Neural cell (in vitro differentiated cells): ENCODE data around the gene TNFAIP8. TPM values are rescaled to one million over a fixed set of nuclear protein-coding genes. Genes with fewer than 3 reads are reported as not detected.

Source experiments
- H2AFZ ChIP-seq: fragments of 200-600, 300-800 bp; sonication (generic), shearing (Covaris generic); 2 replicates; pipeline ENCODE4 v1.6.0; 2014; ENCODE audit warnings: low read depth, mild to moderate bottlenecking, antibody characterized with exemption, low read length, moderate library complexity
- H3F3A ChIP-seq: fragments of 200-600 bp; shearing (Covaris generic); 2 replicates; pipeline ENCODE4 v1.6.1; 2016; ENCODE audit warnings: mild to moderate bottlenecking, moderate library complexity, mixed read lengths, antibody characterized with exemption, low read length; ENCODE audit not compliant: insufficient read depth, poor library complexity, severe bottlenecking
- H3K27ac ChIP-seq: fragments of 200-600, 300-800 bp; sonication (generic), shearing (Covaris generic); 2 replicates; pipeline ENCODE4 v1.5.1; 2014; ENCODE audit warnings: mild to moderate bottlenecking, low read length, moderate library complexity
- H3K27me3 ChIP-seq: fragments of 300-800, 200-600 bp; sonication (generic), shearing (Covaris generic); 2 replicates; pipeline ENCODE4 v1.6.0; 2014; ENCODE audit warnings: mild to moderate bottlenecking, low read depth, low read length, moderate library complexity; ENCODE audit not compliant: insufficient read depth
- H3K36me3 ChIP-seq: fragments of 300-800, 200-600 bp; sonication (generic), shearing (Covaris generic); 2 replicates; pipeline ENCODE4 v1.5.1; 2014; ENCODE audit warnings: mild to moderate bottlenecking, antibody characterized with exemption, low read length, moderate library complexity; ENCODE audit not compliant: insufficient read depth
- H3K4me2 ChIP-seq: fragments of 300-800, 200-600 bp; sonication (generic), shearing (Covaris generic); 2 replicates; pipeline ENCODE4 v1.6.0; 2014; ENCODE audit warnings: mild to moderate bottlenecking, low read length
- H3K4me3 ChIP-seq: fragments of 300-800, 200-600 bp; sonication (generic), shearing (Covaris generic); 2 replicates; pipeline ENCODE4 v1.5.1; 2014; ENCODE audit warnings: mild to moderate bottlenecking, low read length, moderate library complexity
- H3K79me2 ChIP-seq: fragments of 200-600 bp; shearing (Covaris generic); replicated peaks from 2 replicates; pipeline ENCODE4 v1.6.0; 2014; ENCODE audit warnings: mild to moderate bottlenecking, low read length, moderate library complexity; ENCODE audit not compliant: insufficient read depth
- H3K9ac ChIP-seq: fragments of 300-800, 200-600 bp; sonication (generic), shearing (Covaris generic); 2 replicates; pipeline ENCODE4 v1.6.1; 2016; ENCODE audit warnings: mild to moderate bottlenecking, low read length, mixed read lengths
- H3K9me2 ChIP-seq: fragments of 200-600 bp; shearing (Covaris generic); 2 replicates; pipeline ENCODE4 v1.6.1; 2016; ENCODE audit warnings: mild to moderate bottlenecking, low read length, mixed read lengths; ENCODE audit not compliant: insufficient read depth
- H3K9me3 ChIP-seq: fragments of 200-600, 300-800 bp; sonication (generic), shearing (Covaris generic); 2 replicates; pipeline ENCODE4 v1.6.1; 2016; ENCODE audit warnings: mild to moderate bottlenecking, mixed run types, low read length, moderate library complexity, mixed read lengths
- H4K20me1 ChIP-seq: fragments of 200-600 bp; shearing (Covaris generic); 2 replicates; pipeline ENCODE4 v1.6.1; 2016; ENCODE audit warnings: mild to moderate bottlenecking, mixed run types; ENCODE audit not compliant: insufficient read depth
- CTCF ChIP-seq: fragments of 450-650 bp; IDR thresholded peaks from 2 replicates; pipeline ENCODE4 v1.5.1; 2014; ENCODE audit warnings: antibody characterized with exemption, mild to moderate bottlenecking, moderate library complexity; ENCODE audit not compliant: poor library complexity, severe bottlenecking
- EP300 ChIP-seq: fragments of 450-650 bp; conservative IDR thresholded peaks from 2 replicates; pipeline ENCODE4 v1.6.1; 2014; ENCODE audit warnings: antibody characterized with exemption, mild to moderate bottlenecking, moderate library complexity; ENCODE audit not compliant: poor library complexity, severe bottlenecking
- EZH2 ChIP-seq: fragments of 200-600, 300-800 bp; shearing (Covaris generic), sonication (generic); IDR thresholded peaks from 2 replicates; pipeline ENCODE4 v1.6.1; 2014; ENCODE audit warnings: antibody characterized with exemption, low read length, borderline replicate concordance, mild to moderate bottlenecking; ENCODE audit not compliant: insufficient read depth, poor library complexity, severe bottlenecking
- MXI1 ChIP-seq: fragments of 450-650 bp; conservative IDR thresholded peaks from 2 replicates; pipeline ENCODE4 v1.6.1; 2014; ENCODE audit warnings: antibody characterized with exemption, mild to moderate bottlenecking; ENCODE audit not compliant: poor library complexity, severe bottlenecking
- POLR2AphosphoS5 ChIP-seq: IDR thresholded peaks from 2 replicates; pipeline ENCODE4 v1.6.1; 2012
- RAD21 ChIP-seq: fragments of 450-650 bp; conservative IDR thresholded peaks from 2 replicates; pipeline ENCODE4 v1.6.1; 2014; ENCODE audit warnings: antibody characterized with exemption, mild to moderate bottlenecking, moderate library complexity
- SMC3 ChIP-seq: fragments of 450-650 bp; conservative IDR thresholded peaks from 2 replicates; pipeline ENCODE4 v1.6.1; 2014; ENCODE audit warnings: antibody characterized with exemption, mild to moderate bottlenecking, moderate library complexity; ENCODE audit not compliant: poor library complexity
- TAF1 ChIP-seq: IDR thresholded peaks from 2 replicates; pipeline ENCODE4 v1.6.1; 2012; ENCODE audit warnings: low read depth
- polyA plus RNA-seq: library from polyadenylated mRNA; depleted of rRNA; stranded (reverse); fragments of >200 nt; gene quantifications from 2 replicates; pipeline ENCODE4 v1.2.3, GENCODE V29; 2014
- TF ChIP-seq, protein P1 (sequence below): IDR thresholded peaks from 2 replicates; pipeline ENCODE4 v1.6.1; 2012; ENCODE audit warnings: borderline replicate concordance

Gene TNFAIP8
- polyA plus RNA-seq, 1 donor from 2014 or later, result 0.26 TPM

DNA sequence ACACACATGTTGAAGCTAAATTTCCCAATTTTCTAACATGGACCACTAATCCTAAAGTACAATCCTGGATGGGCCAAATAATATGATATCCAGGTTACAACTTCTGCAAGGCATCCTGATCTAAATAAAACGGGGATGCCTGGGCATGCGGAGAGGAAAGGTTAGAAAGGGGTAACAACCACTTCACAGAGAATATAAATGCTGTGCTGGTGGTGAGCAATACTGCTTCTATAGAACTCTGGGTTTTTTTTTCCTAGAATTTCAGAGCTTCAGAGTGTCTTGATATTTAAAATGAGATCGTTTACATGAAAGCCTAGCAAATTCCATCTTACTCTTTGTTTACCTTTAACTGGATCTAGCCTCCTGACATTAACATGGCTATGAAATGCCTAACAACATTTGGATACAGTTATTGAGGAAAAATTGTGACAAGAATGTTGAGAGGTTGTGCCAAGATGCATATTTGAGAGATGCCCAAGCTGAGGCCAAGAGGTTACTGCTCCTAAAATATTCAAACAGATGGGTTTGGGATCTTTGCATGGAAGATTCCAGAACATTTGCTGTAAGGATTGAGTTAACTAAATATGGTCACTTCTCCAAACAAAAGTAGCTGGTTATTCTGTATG, 22.4 kb downstream of the TNFAIP8 start:
- no peaks in the 10 kb centered on the region for H3K9me3 ChIP-seq
- H3K4me2 ChIP-seq, result no peak overlapping the region
- no peaks in the 10 kb centered on the region for H3K27me3 ChIP-seq
- no peak overlapping the region for H3K27ac ChIP-seq
- H4K20me1 ChIP-seq, result no peaks in the 10 kb centered on the region
- H3F3A ChIP-seq, result no peaks in the 10 kb centered on the region
- no peak overlapping the region for H3K4me3 ChIP-seq
- H3K36me3 ChIP-seq, result no peaks in the 10 kb centered on the region
- no peaks in the 10 kb centered on the region for H3K79me2 ChIP-seq
- H3K9me2 ChIP-seq, result no peaks in the 10 kb centered on the region
- TF ChIP-seq POLR2AphosphoS5, result no peak
- TF ChIP-seq MXI1, result no peak
- no peak for TF ChIP-seq SMC3
- no peak for TF ChIP-seq EZH2
- TF ChIP-seq TAF1, result no peak
- TF ChIP-seq, protein P1, sequence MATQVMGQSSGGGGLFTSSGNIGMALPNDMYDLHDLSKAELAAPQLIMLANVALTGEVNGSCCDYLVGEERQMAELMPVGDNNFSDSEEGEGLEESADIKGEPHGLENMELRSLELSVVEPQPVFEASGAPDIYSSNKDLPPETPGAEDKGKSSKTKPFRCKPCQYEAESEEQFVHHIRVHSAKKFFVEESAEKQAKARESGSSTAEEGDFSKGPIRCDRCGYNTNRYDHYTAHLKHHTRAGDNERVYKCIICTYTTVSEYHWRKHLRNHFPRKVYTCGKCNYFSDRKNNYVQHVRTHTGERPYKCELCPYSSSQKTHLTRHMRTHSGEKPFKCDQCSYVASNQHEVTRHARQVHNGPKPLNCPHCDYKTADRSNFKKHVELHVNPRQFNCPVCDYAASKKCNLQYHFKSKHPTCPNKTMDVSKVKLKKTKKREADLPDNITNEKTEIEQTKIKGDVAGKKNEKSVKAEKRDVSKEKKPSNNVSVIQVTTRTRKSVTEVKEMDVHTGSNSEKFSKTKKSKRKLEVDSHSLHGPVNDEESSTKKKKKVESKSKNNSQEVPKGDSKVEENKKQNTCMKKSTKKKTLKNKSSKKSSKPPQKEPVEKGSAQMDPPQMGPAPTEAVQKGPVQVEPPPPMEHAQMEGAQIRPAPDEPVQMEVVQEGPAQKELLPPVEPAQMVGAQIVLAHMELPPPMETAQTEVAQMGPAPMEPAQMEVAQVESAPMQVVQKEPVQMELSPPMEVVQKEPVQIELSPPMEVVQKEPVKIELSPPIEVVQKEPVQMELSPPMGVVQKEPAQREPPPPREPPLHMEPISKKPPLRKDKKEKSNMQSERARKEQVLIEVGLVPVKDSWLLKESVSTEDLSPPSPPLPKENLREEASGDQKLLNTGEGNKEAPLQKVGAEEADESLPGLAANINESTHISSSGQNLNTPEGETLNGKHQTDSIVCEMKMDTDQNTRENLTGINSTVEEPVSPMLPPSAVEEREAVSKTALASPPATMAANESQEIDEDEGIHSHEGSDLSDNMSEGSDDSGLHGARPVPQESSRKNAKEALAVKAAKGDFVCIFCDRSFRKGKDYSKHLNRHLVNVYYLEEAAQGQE, result no peak
- no peak for TF ChIP-seq EP300
- TF ChIP-seq CTCF, result no peak
- no peak for TF ChIP-seq RAD21
- H3K9ac ChIP-seq, result no peak overlapping the region
- no peak overlapping the region for H2AFZ ChIP-seq

DNA sequence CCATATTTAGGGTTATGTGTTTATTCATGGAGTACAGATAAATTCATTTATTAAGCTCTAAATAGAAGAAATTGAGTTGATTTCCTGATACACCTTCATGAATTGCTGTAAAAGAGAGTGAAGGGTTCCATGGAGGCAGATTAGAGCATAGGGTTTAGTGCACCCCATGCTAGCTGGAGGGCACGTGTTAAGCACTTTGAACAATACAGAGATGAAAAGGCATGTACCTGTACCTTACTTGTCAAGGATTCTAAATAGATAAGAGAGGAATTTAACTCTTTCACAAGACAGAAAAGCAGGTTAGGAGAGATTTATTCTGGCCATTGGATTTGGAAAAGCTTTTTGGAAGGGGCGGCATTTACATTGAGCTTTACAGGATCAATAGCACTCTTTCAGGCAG, 23.3 kb downstream of the TNFAIP8 start:
- Histone ChIP-seq H3K9ac (no peak overlapping the region), H3F3A (no peaks in the 10 kb centered on the region), H3K9me3 (no peaks in the 10 kb centered on the region), H3K79me2 (no peaks in the 10 kb centered on the region), H3K27ac (no peak overlapping the region), H3K36me3 (no peaks in the 10 kb centered on the region), H3K4me3 (no peak overlapping the region), H4K20me1 (no peaks in the 10 kb centered on the region), H3K9me2 (no peaks in the 10 kb centered on the region), H3K27me3 (no peaks in the 10 kb centered on the region), H2AFZ (no peak overlapping the region), H3K4me2 (no peak overlapping the region)
- TF ChIP-seq POLR2AphosphoS5 (no peak), EZH2 (no peak), SMC3 (no peak), RAD21 (no peak), TAF1 (no peak), CTCF (no peak), EP300 (no peak), MXI1 (no peak)
- TF ChIP-seq, protein P1, result no peak
